Inflammatory macrophage treated with lipopolysaccharide for 1 hour (primary cell): ENCODE results near the gene SMG6.
"Not testable (repeated sequence)": the region's sequence is repeated elsewhere in the genome, so short reads cannot be mapped to it uniquely, and the experiment has no call there.

Experiments
- DNase-seq, 2 donors: peaks; one replicate each; pipeline ENCODE4 v3.0.0-alpha.2; 2020 to 2022

Gene SMG6

DNA sequence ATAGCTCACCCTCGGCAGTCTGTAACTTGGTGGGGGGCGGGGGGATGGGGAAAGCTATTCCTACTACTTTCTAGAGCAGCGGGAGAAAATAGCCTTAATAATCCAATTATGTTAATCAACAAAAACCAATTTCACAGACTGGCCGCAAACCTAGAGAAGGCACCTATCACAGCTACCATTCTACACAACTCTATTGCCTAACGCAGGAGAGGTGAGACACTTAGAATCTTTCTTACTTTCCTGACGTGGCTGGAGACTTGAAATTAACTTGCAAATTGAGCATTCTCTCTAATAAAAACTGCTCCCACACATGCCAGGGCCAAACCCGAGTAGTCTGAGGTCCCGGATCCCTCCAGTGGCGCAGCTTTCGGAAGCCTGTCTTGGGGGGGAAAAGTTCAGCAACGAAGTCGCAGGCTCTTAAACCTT, 794 bp downstream of the SMG6 start:
- no peak for DNase-seq

GRCh38 chr17:2299756-2300155, 3.8 kb downstream of the SMG6 start:
- no peak for DNase-seq

DNA sequence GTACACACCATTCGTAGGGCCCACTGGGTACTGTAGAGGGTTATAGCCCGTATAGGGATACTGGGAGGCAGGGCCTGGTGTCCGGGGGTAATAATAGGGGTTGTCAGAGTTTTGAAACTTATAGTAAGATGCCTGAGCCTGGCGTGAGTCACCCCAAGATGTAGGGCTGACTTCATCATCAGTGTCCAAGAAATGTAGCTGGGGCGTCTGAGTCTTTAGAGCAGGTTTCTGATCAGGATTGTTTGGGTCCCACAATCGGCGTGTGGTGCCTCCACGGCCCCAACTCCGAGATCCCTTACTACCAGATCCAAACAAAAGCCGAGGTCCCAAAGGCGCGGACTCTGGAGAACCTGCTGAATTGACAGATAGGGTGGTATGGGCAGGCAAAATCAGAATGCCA, 4.4 kb downstream of the SMG6 start:
- DNase-seq = no peak

DNA sequence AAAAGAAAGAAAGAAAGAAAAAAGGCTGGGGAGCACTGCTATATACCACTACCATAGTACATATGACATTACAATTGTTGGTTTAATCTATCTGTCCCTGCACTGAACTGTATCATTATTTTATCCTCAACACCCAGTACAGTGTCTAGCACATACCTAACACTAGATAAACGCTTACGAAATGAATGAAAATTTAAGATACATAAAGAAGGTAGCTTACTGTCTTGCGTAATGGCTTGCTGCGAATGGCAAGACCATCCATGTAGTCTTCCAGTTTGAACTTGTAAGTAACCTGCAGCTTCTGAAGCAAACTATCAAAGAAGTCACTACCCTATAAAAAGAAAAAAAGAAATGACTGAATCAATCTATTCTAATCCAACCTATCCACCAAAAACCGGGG, 6.6 kb downstream of the SMG6 start:
- no peak for DNase-seq

GRCh38 chr17:2295575-2295974, 8.0 kb downstream of the SMG6 start:
- no peak for DNase-seq

GRCh38 chr17:2292100-2292499, 11.5 kb downstream of the SMG6 start:
- no peak for DNase-seq

GRCh38 chr17:2289878-2290478, 13.6 kb downstream of the SMG6 start:
- DNase-seq = no peak

DNA sequence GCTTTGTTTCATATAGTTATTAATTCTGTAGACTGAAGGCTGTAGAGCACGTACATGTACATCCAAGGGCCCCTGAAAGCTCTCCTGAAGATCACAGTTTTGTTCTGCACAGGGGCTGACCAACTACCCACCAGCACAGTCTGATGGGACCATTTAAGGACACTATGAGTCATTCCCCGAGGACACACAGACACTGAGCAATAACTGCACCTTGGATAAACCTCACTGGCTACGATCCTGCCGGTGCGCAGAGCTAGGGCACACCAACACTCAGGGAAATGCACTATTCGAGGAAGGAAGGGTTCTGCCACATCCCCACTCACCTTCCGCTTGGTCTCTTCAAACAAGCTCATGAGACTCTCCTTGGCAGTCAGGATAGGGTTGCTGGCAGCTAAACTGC, 20.3 kb downstream of the SMG6 start:
- DNase-seq = no peak

GRCh38 chr17:2282297-2282873, 21.2 kb downstream of the SMG6 start:
- peak; percentile 74 to 93 for DNase-seq

DNA sequence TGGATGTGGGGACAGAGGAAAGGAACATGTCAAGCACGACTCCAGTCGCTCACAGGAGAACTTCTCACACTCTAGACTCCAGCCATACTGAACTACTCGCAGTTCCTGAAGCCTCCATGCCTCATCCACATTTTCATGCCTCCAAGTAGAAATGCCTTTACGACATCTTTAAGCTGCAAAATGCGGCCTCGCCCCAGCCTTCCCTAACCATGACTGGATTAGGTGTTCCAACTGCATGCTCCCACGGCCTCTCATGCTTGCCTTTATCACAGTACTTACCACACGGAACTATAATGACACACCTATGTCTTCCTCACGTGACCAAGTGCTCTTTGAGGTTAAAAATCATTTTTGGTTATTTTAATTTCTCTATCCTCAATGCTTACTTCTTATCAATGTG, 23.9 kb downstream of the SMG6 start:
- DNase-seq = no peak

- no peak for DNase-seq
These were observed 26.0 kb downstream of the SMG6 start for GRCh38 chr17:2277429-2278170.

DNA sequence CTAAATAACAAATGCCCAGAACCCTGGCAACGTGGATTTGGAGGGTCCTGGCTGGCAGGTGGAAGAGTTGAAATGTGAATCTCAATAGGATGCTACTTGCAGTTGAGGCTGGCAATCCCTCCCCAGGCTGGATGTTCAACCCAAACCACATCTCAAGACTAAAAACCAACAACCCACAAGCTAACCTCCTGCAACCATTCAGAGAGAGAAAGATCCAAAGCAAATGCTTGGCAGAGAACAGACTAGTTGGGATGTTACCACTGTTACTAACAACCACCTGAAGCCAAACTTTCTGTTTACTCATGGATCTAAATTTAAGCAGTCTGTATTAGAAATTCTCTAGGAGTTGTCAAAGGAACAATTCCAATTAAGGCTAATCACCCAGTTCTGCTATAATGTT, 27.9 kb downstream of the SMG6 start:
- no peak for DNase-seq

DNA sequence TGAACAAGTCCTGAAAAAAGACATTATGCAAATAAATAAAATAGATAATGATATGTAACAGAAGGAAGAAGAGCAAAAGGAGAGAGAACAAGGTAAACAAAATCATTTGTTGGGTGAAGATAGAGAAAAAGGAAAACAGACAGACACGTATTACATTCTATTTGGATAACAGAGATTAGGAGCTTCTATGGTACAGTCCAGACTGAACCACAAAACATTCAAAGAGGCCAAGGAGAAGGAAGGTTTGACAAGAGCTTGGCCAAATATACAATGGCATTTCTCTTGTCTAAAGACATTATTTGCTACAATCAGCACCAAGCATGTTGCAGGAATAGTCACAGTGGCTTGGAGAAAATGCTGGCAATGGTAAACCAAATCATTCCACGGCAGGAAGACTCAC, 29.2 kb downstream of the SMG6 start:
- no peak for DNase-seq

DNA sequence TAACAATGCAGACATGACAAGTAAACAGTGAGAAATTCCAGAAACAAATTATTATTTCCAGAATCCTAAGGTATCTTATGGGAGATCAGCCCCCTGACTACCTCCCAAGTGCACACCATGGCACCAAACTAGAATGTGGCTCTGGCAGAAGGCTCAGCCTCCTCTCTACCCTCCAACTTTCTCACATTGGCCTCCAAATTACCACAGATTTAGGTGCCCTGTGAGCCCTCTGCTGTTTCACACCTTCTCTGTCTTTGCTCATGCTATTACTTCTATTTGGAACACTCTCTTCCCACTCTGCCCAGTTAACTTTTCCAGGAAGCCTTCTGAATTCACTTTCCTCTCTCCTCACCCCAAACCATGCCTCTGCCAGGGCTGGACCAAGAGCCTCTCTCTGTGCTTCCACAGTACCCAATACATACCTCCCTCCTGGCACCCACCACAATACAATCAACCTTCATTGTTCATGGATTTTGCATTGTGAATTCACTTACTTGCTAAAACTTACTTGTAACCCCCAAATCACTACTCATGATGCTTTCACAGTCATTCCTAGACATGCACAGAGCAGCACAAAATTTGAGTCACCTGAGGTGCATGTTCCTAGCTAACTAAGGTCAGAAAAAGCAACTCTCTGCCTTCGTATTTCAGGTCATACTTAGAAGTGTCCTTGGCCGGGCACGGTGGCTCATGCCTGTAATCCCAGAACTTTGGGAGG, 31.4 kb downstream of the SMG6 start:
- DNase-seq = no peak

GRCh38 chr17:2267354-2267753, 36.2 kb downstream of the SMG6 start:
- no peak for DNase-seq

GRCh38 chr17:2266865-2267228, 36.7 kb downstream of the SMG6 start:
- no peak for DNase-seq

- DNase-seq = no peak
These were observed 37.3 kb downstream of the SMG6 start for GRCh38 chr17:2266045-2266864.

DNA sequence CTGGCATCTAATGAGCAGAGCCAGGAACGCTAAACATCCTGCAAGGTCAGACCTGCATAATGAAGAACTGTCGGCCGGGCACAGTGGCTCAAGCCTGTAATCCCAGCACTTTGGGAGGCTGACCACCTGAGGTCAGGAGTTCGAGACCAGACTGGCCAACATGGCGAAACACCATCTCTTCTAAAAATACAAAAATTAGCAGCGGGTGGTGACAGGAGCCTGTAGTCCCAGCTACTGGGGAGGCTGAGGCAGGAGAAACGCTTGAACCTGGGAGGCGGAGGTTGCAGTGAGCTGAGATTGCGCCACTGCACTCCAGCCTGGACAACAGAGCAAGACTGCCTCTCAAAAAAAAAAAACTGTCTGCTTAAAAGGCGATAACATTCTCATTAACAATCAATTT, 38.4 kb downstream of the SMG6 start:
- DNase-seq = not testable (repeated sequence)

GRCh38 chr17:2264067-2264860, 39.3 kb downstream of the SMG6 start:
- DNase-seq = no peak

DNA sequence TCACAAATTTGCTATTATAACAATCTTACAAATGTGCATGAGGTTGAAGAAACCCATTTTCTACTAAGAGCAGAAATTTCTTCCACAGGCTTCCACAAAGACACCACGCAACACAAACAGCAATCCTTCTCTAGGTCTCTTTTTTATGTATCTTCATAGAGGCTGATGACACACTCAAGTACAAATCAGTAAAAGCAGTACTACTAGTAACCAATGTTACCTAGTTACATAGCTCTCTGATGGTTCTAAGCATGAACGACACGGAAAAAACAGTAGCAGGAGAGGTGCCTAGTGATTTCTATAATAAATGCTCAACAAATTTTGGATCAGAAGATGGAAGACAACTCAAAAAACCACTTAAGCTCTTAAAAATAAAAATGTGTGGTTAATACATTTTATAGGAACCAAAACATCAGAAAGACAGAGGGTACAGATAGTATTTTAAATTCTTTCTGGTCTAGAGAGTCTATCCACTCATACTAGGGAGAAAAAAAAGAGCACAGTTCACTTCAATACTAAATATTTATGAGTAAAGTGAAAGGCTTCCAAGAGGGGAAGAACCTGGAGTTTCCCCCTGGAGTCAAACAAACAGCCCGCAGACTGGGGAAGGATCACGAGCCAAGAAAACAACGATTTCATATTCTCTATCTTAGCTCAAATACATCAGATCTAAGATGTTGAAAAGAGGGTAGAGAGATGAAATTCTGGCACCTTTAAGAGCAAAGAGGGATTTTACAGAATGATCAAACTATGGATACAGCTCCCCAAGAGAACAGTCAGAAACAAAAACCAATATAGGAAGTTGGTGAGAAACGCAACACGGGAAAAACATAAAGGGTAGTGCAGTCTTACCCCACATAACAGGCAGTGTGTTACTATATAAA, 40.2 kb downstream of the SMG6 start:
- DNase-seq = peak; percentile 46 to 62

DNA sequence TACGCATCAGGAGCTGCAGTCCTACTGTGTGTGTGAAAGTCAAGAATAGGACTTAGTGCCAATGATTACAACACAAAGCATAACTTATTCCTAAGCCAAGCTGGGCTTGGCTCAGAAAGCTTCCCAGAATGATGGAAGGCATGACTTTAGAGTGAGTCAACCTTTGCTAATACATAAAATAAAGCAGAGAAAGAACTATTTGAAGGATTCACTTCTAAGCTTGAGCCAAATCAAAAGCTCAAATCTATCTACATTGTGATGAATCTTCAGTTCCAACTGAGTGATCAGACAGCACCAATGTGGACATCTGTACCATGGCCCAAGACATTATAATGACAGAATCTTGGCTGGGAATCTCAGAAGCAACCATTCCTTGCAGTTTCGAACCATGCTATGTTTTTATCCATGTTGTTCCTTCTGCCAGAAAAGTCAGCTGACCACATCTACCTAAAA, 41.4 kb downstream of the SMG6 start:
- DNase-seq = no peak
